ENCODE measurements around the gene GOSR1.

- TF ChIP-seq POLR2AphosphoS5 (IDR thresholded peaks at IDR 0.05; ENCODE audit: low read depth, low read length): no peak
- no peak for TF ChIP-seq POLR2A (IDR thresholded peaks at IDR 0.05; ENCODE audit: low read depth, low read length)
These were observed 78.7 kb downstream of the GOSR1 start for GRCh38 chr17:30555942-30556341.
